Activated naive CD4-positive, alpha-beta T cell treated with anti-CD3 and anti-CD28 coated beads, Interleukin-2, amount 50 U/mL, for 24 hours (primary cell): Measurements from ENCODE around the gene MSTO1.
"Not testable (repeated sequence)": the region's sequence is repeated elsewhere in the genome, so short reads cannot be mapped to it uniquely, and the experiment has no call there.

Experiments used
- H3K27ac Mint-ChIP-seq: one replicate; pipeline ENCODE4 v1.8.0; 2021; ENCODE audit warnings: mild to moderate bottlenecking, mixed read lengths
- H3K27me3 Mint-ChIP-seq: one replicate; pipeline ENCODE4 v1.8.0; 2021; ENCODE audit warnings: mixed read lengths
- H3K36me3 Mint-ChIP-seq: one replicate; pipeline ENCODE4 v1.8.0; 2021; ENCODE audit warnings: mixed read lengths
- H3K4me1 Mint-ChIP-seq: one replicate; pipeline ENCODE4 v1.8.0; 2021; ENCODE audit warnings: mixed read lengths
- H3K4me3 Mint-ChIP-seq: one replicate; pipeline ENCODE4 v1.8.0; 2021; ENCODE audit warnings: mild to moderate bottlenecking, mixed read lengths
- H3K9me3 Mint-ChIP-seq: one replicate; pipeline ENCODE4 v1.8.0; 2021; ENCODE audit warnings: mixed read lengths

The MSTO1 gene

GRCh38 chr1:155648207-155649147 is 38.5 kb downstream of the MSTO1 start:
- H3K27ac Mint-ChIP-seq: no peak overlapping the region
- H3K4me1 Mint-ChIP-seq: no peaks in the 10 kb centered on the region
- peaks cover 4% of the 10 kb centered on the region for H3K36me3 Mint-ChIP-seq
- H3K4me3 Mint-ChIP-seq: no peak overlapping the region
- no peaks in the 10 kb centered on the region for H3K9me3 Mint-ChIP-seq
- no peaks in the 10 kb centered on the region for H3K27me3 Mint-ChIP-seq

GRCh38 chr1:155649676-155650075 is 39.7 kb downstream of the MSTO1 start:
- no peak overlapping the region for H3K4me3 Mint-ChIP-seq
- H3K27ac Mint-ChIP-seq: no peak overlapping the region
- no peaks in the 10 kb centered on the region for H3K9me3 Mint-ChIP-seq
- no peaks in the 10 kb centered on the region for H3K27me3 Mint-ChIP-seq
- no peaks in the 10 kb centered on the region for H3K4me1 Mint-ChIP-seq
- peaks cover 4% of the 10 kb centered on the region for H3K36me3 Mint-ChIP-seq

DNA sequence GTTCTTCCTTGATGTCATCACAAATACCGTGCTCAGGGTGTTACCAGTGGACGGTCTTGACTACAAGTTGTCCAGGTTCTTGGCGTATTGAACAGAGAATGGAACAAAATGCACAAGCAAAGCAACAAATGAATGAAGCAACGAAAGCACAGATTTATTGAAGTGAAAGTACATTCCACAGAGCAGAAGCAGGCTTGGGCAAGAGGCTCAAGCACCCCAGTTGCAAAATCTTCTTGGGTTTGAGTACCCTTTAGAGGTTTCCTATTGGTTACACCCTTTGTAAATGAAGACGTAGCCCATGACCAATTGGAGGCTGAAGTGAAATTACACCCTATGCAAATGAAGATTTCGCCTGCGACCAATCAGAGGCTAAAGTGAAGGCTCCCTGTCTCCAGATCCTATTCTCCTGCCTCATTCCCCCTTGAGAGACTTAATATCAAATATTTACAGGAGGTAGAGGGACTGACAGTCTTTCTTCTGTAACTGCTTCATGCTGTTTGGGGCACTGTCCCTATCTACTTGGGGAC is 40.3 kb downstream of the MSTO1 start:
- H3K9me3 Mint-ChIP-seq: no peaks in the 10 kb centered on the region
- H3K4me3 Mint-ChIP-seq: no peak overlapping the region
- no peaks in the 10 kb centered on the region for H3K27me3 Mint-ChIP-seq
- H3K4me1 Mint-ChIP-seq: no peaks in the 10 kb centered on the region
- H3K36me3 Mint-ChIP-seq: peaks cover 4% of the 10 kb centered on the region
- H3K27ac Mint-ChIP-seq: no peak overlapping the region

DNA sequence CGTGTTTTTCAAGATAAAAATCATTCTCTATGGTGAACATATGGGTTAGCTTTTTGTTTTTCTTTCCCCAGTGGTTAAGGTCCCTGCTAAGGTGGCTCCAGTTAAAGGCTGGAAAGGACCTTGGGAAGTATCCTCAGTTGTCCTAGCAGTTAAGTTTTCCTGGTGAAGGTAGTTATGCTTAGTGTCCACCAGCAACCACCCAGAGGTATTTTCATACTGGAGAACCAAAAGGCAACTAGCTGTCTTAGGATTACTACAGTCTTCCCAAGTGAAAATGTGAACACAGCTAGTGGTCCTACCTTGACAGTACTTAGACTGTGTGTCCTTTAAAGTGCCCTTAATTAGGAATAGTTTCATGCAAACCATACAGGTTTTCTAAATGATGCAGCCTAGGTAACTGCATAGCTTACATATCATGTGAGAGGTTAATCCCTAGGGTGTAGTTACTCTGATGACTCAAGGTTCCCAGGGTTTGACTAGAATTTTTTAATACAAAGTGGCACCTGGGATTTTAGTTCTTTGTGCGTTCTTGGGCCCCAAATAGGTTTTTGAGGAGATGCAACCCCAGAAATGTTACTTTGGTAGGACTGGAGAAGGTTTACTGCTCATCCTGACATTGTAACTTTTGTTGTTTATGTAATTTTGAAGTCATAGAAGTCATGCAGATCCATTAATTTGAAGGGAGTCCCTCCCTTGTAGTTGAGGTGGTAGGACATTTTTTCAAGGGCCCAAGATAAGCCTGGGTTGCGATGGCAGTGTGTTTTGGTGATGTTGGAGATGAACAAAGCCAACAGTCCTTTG is 42.0 kb downstream of the MSTO1 start:
- H3K4me1 Mint-ChIP-seq: no peaks in the 10 kb centered on the region

GRCh38 chr1:155652951-155653350 is 42.9 kb downstream of the MSTO1 start:
- H3K4me1 Mint-ChIP-seq: no peaks in the 10 kb centered on the region
- no peaks in the 10 kb centered on the region for H3K27me3 Mint-ChIP-seq
- H3K36me3 Mint-ChIP-seq: no peaks in the 10 kb centered on the region
- no peaks in the 10 kb centered on the region for H3K9me3 Mint-ChIP-seq
- H3K27ac Mint-ChIP-seq: no peak overlapping the region
- no peak overlapping the region for H3K4me3 Mint-ChIP-seq

More for the DNA sequence above, 42.0 kb downstream of the MSTO1 start:
- Mint-ChIP-seq H3K27ac (no peak overlapping the region), H3K27me3 (no peaks in the 10 kb centered on the region), H3K36me3 (no peaks in the 10 kb centered on the region), H3K9me3 (no peaks in the 10 kb centered on the region), H3K4me3 (no peak overlapping the region)

DNA sequence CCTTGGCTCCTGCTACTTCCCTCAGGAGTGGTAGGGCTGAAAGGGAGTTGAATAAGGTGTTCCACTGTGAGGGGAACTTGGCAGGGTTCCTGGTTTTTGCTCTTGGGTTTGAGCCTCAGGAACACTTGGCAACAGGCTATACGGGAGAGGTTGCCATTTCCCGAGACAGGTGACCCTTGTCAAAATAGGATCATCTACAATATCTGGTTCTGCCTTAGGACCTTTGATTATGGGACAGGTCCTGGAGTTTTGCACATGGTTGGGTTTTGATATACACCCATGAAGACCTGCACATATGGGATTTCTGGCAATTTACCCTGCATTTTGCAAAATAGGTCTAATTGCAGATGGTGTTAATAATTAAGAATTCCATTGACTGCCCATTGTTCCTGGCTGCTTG is 47.4 kb downstream of the MSTO1 start:
- Mint-ChIP-seq H3K4me3 (no peak overlapping the region), H3K4me1 (no peaks in the 10 kb centered on the region), H3K27me3 (no peaks in the 10 kb centered on the region), H3K36me3 (peaks cover 12% of the 10 kb centered on the region), H3K9me3 (no peaks in the 10 kb centered on the region), H3K27ac (no peak overlapping the region)

- H3K36me3 Mint-ChIP-seq: peaks cover 14% of the 10 kb centered on the region
- H3K4me1 Mint-ChIP-seq, H3K27ac Mint-ChIP-seq, H3K27me3 Mint-ChIP-seq, H3K9me3 Mint-ChIP-seq, H3K4me3 Mint-ChIP-seq: not testable (repeated sequence)
These were observed 51.2 kb downstream of the MSTO1 start for GRCh38 chr1:155661239-155661638.
